Activated CD4-positive, alpha-beta T cell treated with anti-CD3 and anti-CD28 coated beads, Interleukin-2, amount 10 ng/mL, durations not matched to agents 24 days and 14 days (primary cell): ENCODE data around the gene MEST. TPM values are rescaled to one million over a fixed set of nuclear protein-coding genes. Genes with fewer than 3 reads are reported as not detected.

Experiments
- DNase-seq: peaks from one replicate; pipeline ENCODE4 v3.0.0; 2022
- H3K27ac Mint-ChIP-seq: one replicate; pipeline ENCODE4 v1.8.0; 2022; ENCODE audit warnings: mild to moderate bottlenecking, mixed read lengths
- H3K27me3 Mint-ChIP-seq: one replicate; pipeline ENCODE4 v1.8.0; 2022; ENCODE audit warnings: mixed read lengths
- H3K36me3 Mint-ChIP-seq: one replicate; pipeline ENCODE4 v1.8.0; 2022; ENCODE audit warnings: low read depth, mild to moderate bottlenecking, mixed read lengths
- H3K4me1 Mint-ChIP-seq: one replicate; pipeline ENCODE4 v1.8.0; 2021; ENCODE audit warnings: mixed read lengths
- H3K4me3 Mint-ChIP-seq: one replicate; pipeline ENCODE4 v1.8.0; 2022; ENCODE audit warnings: mild to moderate bottlenecking, moderate library complexity, mixed read lengths
- H3K9me3 Mint-ChIP-seq: one replicate; pipeline ENCODE4 v1.8.0; 2021; ENCODE audit warnings: mixed read lengths
- intact Hi-C: fragments of 100-400 bp; cut with micrococcal nuclease; formaldehyde crosslinking; loops from one replicate; pipeline ENCODE4 v1.15.1; 2023
- total RNA-seq: library from RNA; stranded (reverse); gene quantifications from 2 replicates; pipeline ENCODE4 v1.2.3, GENCODE V29; 2022

Gene MEST
- total RNA-seq, 1 donor from 2014 or later = 4.1 TPM

GRCh38 chr7:130473289-130473688 is 18.6 kb upstream of the MEST start:
- Mint-ChIP-seq H3K27me3 (peaks cover 16% of the 10 kb centered on the region), H3K36me3 (no peaks in the 10 kb centered on the region), H3K4me3 (no peak overlapping the region), H3K9me3 (peaks cover 7% of the 10 kb centered on the region), H3K4me1 (no peaks in the 10 kb centered on the region), H3K27ac (no peak overlapping the region)
- no peak for DNase-seq
- intact Hi-C loops = no loop called here

- Mint-ChIP-seq H3K27me3 (peaks cover 15% of the 10 kb centered on the region), H3K4me1 (no peaks in the 10 kb centered on the region), H3K9me3 (peaks cover 7% of the 10 kb centered on the region), H3K27ac (no peak overlapping the region), H3K4me3 (no peak overlapping the region), H3K36me3 (no peaks in the 10 kb centered on the region)
- no peak for DNase-seq
- intact Hi-C loops = no loop called here
These were observed 18.0 kb upstream of the MEST start for GRCh38 chr7:130473876-130474275.

DNA sequence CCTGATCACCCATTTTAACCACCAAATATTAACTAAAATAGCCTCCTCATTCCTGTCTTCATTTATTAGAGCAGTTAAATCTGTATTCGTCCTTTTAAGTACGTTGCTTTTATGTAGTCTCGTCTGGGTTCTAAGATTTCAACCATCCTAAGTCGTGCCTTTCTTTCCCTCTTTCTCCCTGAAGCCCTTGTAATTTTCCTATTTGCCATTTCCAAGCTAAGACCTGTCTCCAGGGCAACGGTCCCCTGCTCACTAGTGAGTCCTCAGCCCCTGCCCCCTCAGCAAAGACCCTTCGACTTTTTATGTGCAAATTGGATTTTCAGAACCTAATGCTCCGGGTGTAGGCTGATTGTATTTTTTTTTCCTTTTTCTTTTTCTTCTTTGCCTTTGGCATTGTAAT is 16.1 kb upstream of the MEST start:
- Mint-ChIP-seq H3K9me3 (peaks cover 9% of the 10 kb centered on the region), H3K4me3 (no peak overlapping the region), H3K36me3 (no peaks in the 10 kb centered on the region), H3K27me3 (peaks cover 10% of the 10 kb centered on the region), H3K27ac (no peak overlapping the region), H3K4me1 (no peaks in the 10 kb centered on the region)
- intact Hi-C loops = no loop called here
- DNase-seq = no peak

GRCh38 chr7:130476297-130477150 is 15.4 kb upstream of the MEST start:
- Mint-ChIP-seq H3K27ac (no peak overlapping the region), H3K27me3 (peaks cover 8% of the 10 kb centered on the region), H3K4me3 (no peak overlapping the region), H3K4me1 (no peaks in the 10 kb centered on the region), H3K9me3 (peaks cover 9% of the 10 kb centered on the region), H3K36me3 (no peaks in the 10 kb centered on the region)
- DNase-seq = peak; percentile 30
- intact Hi-C loops = no loop called here

DNA sequence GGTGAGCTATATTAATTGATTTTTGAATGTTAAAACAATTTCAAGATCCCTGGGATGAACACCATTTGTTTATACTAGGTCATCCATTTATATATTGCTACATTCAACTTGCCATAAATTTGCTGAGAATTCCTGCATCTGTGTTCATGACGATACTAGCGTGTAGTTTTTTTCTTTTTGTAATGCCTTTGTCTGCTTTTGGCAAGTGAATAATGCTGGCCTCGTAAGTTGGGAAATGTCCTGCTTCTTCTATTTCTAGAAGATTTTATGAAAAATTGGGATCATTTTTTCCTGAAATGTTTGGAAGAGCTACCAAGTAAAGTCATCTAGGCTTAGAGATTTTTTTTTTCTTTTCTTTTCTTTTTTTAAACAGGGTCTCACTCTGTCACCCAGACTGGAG is 12.9 kb upstream of the MEST start:
- Mint-ChIP-seq H3K36me3 (no peaks in the 10 kb centered on the region), H3K4me3 (no peak overlapping the region), H3K4me1 (no peaks in the 10 kb centered on the region), H3K27ac (no peak overlapping the region), H3K27me3 (peaks cover 17% of the 10 kb centered on the region), H3K9me3 (peaks cover 9% of the 10 kb centered on the region)
- no peak for DNase-seq
- intact Hi-C loops = no loop called here

- intact Hi-C loops = loop anchor here (10.0 kb wide), 1 partner anchor 205 kb away; no protein-coding TSS in a partner anchor
- H3K9me3 Mint-ChIP-seq = peaks cover 9% of the 10 kb centered on the region
- H3K4me1 Mint-ChIP-seq = peaks cover under 1% of the 10 kb centered on the region
- no peak overlapping the region for H3K27ac Mint-ChIP-seq
- H3K36me3 Mint-ChIP-seq = no peaks in the 10 kb centered on the region
- no peak overlapping the region for H3K4me3 Mint-ChIP-seq
- DNase-seq = no peak
- H3K27me3 Mint-ChIP-seq = peaks cover 22% of the 10 kb centered on the region
These were observed 12.0 kb upstream of the MEST start for GRCh38 chr7:130479716-130480400.

GRCh38 chr7:130481898-130482297 is 10.0 kb upstream of the MEST start:
- peaks cover 9% of the 10 kb centered on the region for H3K9me3 Mint-ChIP-seq
- intact Hi-C loops = loop anchor here (10.0 kb wide), 1 partner anchor 207 kb away; no protein-coding TSS in a partner anchor
- no peak overlapping the region for H3K4me3 Mint-ChIP-seq
- no peaks in the 10 kb centered on the region for H3K36me3 Mint-ChIP-seq
- H3K27ac Mint-ChIP-seq = no peak overlapping the region
- peaks cover 32% of the 10 kb centered on the region for H3K27me3 Mint-ChIP-seq
- peaks cover 15% of the 10 kb centered on the region for H3K4me1 Mint-ChIP-seq
- DNase-seq = peak; percentile 45

DNA sequence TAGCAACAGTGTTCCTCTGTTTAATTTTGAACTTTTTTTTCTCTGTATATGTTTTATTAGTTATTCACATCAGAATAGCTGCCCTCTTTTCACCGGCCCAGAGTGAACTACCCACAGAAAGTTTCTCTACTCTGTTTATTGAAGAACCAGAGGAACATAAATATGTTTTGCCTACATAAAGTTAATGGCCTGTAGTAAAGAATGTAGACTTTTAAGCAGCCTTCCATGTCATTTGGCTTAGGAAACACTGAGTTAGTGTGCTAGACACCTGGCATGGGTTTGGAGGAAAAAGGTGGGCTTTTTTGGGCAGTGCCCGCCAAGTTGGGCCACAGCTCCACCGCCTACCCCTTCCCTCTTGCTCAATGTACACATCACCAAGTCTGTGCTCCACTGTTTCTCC is 8.9 kb upstream of the MEST start:
- peak; percentile 37 for DNase-seq
- intact Hi-C loops = loop anchor here (10.0 kb wide), 1 partner anchor 208 kb away; no protein-coding TSS in a partner anchor
- no peak overlapping the region for H3K27ac Mint-ChIP-seq
- H3K9me3 Mint-ChIP-seq = peaks cover 5% of the 10 kb centered on the region
- peaks cover 42% of the 10 kb centered on the region for H3K27me3 Mint-ChIP-seq
- peaks cover 19% of the 10 kb centered on the region for H3K4me1 Mint-ChIP-seq
- H3K36me3 Mint-ChIP-seq = no peaks in the 10 kb centered on the region
- H3K4me3 Mint-ChIP-seq = no peak overlapping the region

- Mint-ChIP-seq H3K36me3 (no peaks in the 10 kb centered on the region), H3K4me3 (peak overlapping the region; percentile 81), H3K9me3 (no peaks in the 10 kb centered on the region), H3K27me3 (peaks cover 62% of the 10 kb centered on the region), H3K4me1 (peaks cover 19% of the 10 kb centered on the region), H3K27ac (no peak overlapping the region)
- no peak for DNase-seq
- intact Hi-C loops = loop anchor here (1.0 to 10.0 kb wide), 4 partner anchors 211 to 415 kb away; partner anchors contain the start of genes KLF14 and KLHDC10
These were observed 6.2 kb upstream of the MEST start for GRCh38 chr7:130485734-130486113.

GRCh38 chr7:130486114-130486953 is 5.6 kb upstream of the MEST start:
- Mint-ChIP-seq H3K9me3 (no peaks in the 10 kb centered on the region), H3K27ac (peak overlapping the region; percentile 65), H3K4me1 (peaks cover 22% of the 10 kb centered on the region), H3K27me3 (peaks cover 67% of the 10 kb centered on the region), H3K36me3 (no peaks in the 10 kb centered on the region), H3K4me3 (peak overlapping the region; percentile 81)
- DNase-seq = peak; percentile 83
- intact Hi-C loops = loop anchor here (1.0 to 10.0 kb wide), 4 partner anchors 212 to 416 kb away; partner anchors contain the start of genes KLF14 and KLHDC10

- intact Hi-C loops = loop anchor here (1.0 to 10.0 kb wide), 4 partner anchors 212 to 417 kb away; partner anchors contain the start of genes KLF14 and KLHDC10
- H3K9me3 Mint-ChIP-seq = no peaks in the 10 kb centered on the region
- H3K4me3 Mint-ChIP-seq = peak overlapping the region; percentile 81
- H3K27me3 Mint-ChIP-seq = peaks cover 70% of the 10 kb centered on the region
- H3K27ac Mint-ChIP-seq = no peak overlapping the region
- no peaks in the 10 kb centered on the region for H3K36me3 Mint-ChIP-seq
- peaks cover 23% of the 10 kb centered on the region for H3K4me1 Mint-ChIP-seq
- DNase-seq = no peak
These were observed 4.9 kb upstream of the MEST start for GRCh38 chr7:130486954-130487436.

DNA sequence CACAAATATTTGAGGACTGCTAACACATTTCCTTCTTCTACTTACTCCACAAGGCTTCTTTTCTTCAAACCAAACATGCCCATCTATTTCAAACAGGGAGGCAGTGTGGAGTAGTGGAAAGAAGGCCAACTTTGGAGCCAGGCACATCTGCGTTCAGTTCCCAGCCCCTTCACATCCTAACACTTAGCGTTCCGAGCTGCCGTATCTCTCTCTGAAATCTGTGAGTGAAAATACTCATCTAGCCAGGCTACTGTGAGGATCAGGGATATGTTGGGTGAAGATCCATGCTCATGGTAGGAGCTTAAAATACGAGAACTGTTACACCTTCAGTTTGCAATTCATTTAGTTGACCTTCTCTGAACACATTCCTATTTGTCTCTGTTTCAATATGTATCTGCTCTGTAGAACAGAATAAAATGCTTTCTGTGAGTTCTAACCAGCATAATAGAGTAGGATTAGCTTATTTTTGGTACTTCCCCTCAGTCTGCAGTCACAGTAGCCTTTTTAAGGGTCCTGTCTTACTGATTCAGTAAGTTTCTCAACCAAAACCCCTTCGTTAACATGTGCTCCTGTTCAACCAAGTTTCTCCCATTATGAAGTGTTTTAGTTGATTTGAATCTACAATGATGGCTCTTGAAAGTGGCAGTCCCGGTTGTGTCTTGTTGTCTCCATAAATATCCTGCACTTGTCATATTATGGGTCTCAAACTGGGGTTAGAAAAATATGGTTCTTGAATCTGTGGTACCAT is 3.3 kb upstream of the MEST start:
- peaks cover 76% of the 10 kb centered on the region for H3K27me3 Mint-ChIP-seq
- intact Hi-C loops = loop anchor here (5.0 to 10.0 kb wide), 2 partner anchors 214 to 244 kb away; partner anchors contain the start of gene KLF14
- no peak overlapping the region for H3K4me3 Mint-ChIP-seq

More for the DNA sequence above, 3.3 kb upstream of the MEST start:
- peaks cover 26% of the 10 kb centered on the region for H3K4me1 Mint-ChIP-seq
- no peaks in the 10 kb centered on the region for H3K9me3 Mint-ChIP-seq
- DNase-seq = no peak
- H3K36me3 Mint-ChIP-seq = peaks cover 5% of the 10 kb centered on the region
- no peak overlapping the region for H3K27ac Mint-ChIP-seq
